ENCODE results near the gene VLDLR.

Gene VLDLR

DNA sequence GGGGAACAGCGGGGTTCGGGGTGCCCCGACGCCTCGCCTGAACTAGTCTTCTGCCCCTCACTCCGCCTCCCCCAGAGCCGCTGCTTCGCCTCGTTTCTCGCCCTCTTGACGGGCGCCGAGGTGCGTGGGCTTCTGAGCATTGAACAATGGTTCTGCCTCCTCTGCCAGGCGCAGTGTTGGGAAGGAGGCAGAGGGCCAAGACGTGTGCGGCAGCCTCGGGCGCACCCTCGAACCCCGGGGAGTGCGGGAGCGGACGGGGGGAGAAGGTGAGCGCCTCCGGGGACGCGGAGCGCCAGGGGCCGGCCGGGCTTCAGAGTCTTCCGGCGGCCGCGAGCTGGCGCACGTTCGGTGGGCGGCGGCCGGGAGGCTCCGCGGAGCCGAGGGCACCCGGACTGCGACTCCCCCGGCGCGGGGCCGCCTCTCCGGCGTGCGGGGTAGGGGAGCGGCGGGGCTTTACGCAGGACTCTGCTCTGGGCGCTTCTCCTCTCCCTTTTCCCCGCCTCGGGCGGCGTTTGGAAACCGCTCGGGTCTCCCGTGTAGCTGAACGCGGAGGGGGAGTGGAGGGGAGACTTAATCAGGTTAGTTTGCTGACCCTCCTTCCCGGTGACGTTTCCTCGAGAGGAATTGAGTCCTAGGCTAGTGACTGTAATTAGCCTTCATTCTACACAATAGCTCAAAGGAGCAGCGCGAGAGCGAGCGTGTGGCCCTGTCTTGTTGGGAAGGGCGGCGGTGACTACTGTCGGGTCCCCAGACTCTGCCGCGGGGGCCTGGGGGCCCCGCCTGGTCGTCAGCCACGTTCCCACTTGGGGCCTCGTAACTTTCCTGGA is 1.1 kb downstream of the VLDLR start:
- DNase-seq (ENCODE audit: low read depth in 2 of 2), result no peak

DNA sequence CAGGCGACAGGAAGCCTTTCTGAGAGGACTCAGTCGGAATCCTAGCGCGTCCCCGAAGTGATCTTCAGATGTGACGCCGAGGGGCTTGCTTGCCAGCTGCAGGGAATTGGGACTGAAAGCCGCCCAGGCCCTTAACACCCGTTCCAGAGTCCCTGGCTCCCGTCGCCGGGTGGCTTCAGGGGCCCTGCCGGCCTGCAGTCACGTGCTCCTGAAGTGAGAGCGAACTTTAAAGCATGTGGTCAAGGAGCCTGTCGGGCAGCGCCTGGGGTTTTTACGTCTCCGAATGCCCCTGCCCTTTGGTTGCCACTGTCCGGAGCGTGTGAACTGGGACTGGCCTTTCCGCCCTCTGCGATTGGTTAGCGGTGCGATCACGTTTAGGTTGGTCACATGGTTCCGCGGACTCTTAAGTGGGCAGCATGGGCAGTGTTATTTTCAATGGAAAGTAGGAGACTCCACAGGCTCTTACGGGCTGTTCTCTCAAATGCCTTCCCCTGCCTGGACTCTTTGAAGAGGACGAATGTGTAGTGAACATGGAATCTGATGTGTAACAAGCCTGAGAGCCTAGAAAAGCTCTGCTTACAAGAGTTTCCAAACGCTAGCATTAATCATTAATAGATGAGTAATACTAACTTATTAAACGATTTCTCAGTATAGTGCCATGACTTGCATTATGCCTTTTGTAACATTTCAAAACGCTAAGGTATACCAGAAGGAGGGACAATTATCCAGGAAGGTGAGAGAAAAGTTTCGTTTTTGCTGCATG is 1.9 kb downstream of the VLDLR start:
- no peak for DNase-seq (ENCODE audit: low read depth in 2 of 2)

GRCh38 chr9:2624051-2624682 is 2.6 kb downstream of the VLDLR start:
- DNase-seq (ENCODE audit: low read depth in 2 of 2), result no peak

GRCh38 chr9:2625427-2625826 is 3.8 kb downstream of the VLDLR start:
- DNase-seq (ENCODE audit: low read depth in 2 of 2), result no peak

- DNase-seq (ENCODE audit: low read depth in 2 of 2), result no peak
Measured at GRCh38 chr9:2628919-2629318, 7.3 kb downstream of the VLDLR start.

GRCh38 chr9:2630158-2630557 is 8.6 kb downstream of the VLDLR start:
- no peak for DNase-seq (ENCODE audit: low read depth in 2 of 2)

GRCh38 chr9:2631263-2631662 is 9.7 kb downstream of the VLDLR start:
- no peak for DNase-seq (ENCODE audit: low read depth in 2 of 2)

GRCh38 chr9:2634153-2634552 is 12.6 kb downstream of the VLDLR start:
- no peak for DNase-seq (ENCODE audit: low read depth in 2 of 2)

- no peak for DNase-seq (ENCODE audit: low read depth in 2 of 2)
Measured at GRCh38 chr9:2634818-2635217, 13.2 kb downstream of the VLDLR start.

- no peak for DNase-seq (ENCODE audit: low read depth in 2 of 2)
Measured at GRCh38 chr9:2635922-2636321, 14.3 kb downstream of the VLDLR start.

- DNase-seq (ENCODE audit: low read depth in 2 of 2), result no peak
Measured at GRCh38 chr9:2637390-2637789, 15.8 kb downstream of the VLDLR start.

DNA sequence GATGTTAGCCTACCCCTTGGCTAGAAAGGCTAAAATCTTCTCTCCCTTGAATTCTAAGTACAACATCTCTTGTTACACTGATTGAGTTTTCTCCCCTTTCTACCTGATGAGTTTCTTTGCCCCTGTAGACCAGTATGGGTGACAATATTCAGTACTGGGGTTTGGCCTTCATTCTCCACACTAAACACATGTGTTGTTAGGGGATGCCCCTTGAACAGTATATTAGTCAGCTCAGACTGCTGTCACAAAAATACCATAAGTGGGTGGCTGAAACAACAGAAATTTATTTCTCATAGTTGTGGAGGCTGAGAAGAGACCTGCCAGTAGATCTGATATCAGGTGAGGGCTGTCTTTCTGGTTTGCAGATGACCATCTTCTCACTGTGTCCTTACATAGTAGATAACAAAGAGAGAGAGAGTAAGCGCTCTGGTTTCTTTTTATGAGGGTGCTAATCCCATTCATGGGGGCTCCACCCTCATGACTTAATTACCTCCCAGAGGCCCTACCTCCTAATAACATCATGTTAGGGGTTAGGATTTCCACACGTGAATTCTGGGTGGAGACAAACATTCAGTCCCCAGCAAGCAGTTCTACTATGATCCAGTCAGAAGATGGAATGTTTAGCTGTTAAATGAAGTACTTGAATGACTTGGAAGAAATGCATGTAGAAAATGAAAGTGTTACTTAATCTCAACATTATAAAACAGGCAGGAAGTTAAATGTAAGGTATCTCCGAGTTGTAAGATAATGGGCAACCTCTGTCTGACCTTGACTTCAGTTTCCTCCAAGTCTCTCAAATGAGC is 17.5 kb downstream of the VLDLR start:
- DNase-seq (ENCODE audit: low read depth in 2 of 2), result no peak

DNA sequence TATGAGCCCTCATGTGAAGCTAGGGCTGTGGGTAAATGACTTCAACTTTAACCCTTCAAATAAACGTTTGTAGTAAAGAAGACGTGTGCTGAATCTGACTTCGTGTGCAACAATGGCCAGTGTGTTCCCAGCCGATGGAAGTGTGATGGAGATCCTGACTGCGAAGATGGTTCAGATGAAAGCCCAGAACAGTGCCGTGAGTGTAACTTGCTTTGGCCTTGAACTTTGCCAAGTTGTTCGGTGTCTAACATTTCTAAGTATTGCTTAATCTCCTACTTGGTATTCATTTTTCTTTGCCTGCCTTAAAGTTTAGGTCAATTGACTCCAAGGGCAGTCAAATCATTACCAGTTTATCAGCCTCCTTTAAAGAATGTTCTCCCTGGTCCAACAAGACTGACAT is 18.2 kb downstream of the VLDLR start:
- no peak for DNase-seq (ENCODE audit: low read depth in 2 of 2)

- no peak for DNase-seq (ENCODE audit: low read depth in 2 of 2)
Measured at GRCh38 chr9:2640570-2640969, 19.0 kb downstream of the VLDLR start.

DNA sequence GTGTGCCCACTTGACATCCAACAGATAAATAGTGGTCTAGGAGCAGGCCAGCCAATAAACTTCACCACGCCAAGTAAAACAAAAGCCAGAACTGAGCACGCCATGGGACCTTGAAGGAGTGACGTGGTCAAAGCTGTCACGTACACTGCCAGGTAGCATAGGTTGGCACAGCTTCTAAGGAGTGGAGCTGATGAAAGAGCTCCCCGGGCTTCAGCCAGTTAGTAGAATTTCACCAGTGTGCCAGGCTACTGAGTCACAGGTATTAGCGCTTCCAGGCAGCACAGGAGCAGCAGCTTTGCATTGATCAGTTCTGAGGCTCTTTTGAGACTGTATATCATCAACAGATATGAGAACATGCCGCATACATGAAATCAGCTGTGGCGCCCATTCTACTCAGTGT is 19.4 kb downstream of the VLDLR start:
- DNase-seq (ENCODE audit: low read depth in 2 of 2), result no peak

- DNase-seq (ENCODE audit: low read depth in 2 of 2), result no peak
Measured at GRCh38 chr9:2642068-2642467, 20.5 kb downstream of the VLDLR start.

GRCh38 chr9:2645569-2645968 is 24.0 kb downstream of the VLDLR start:
- no peak for DNase-seq (ENCODE audit: low read depth in 2 of 2)

- DNase-seq (ENCODE audit: low read depth in 2 of 2), result no peak
Measured at GRCh38 chr9:2655411-2655901, 33.9 kb downstream of the VLDLR start.

DNA sequence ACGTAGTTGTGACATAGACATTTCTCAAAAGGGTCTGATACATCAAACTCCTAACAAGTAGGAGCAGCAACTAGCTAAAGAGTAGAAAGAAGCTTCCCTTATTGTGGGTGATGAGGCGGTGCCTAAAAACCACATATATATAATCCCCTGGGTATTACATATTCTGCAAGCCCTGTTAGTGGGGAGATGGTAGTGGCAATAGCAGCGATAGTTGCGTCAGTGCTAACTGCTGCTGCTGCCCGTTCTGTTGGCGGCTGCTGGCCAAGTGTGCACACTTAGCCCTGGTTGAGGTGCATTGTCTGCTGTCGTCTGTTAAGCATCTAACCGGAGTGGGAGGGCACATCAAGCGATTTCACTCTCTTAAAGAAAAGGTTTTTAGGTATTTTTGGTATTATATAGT is 35.8 kb downstream of the VLDLR start:
- no peak for DNase-seq (ENCODE audit: low read depth in 2 of 2)

GRCh38 chr9:2662496-2662895 is 40.9 kb downstream of the VLDLR start:
- no peak for DNase-seq (ENCODE audit: low read depth in 2 of 2)

- DNase-seq (ENCODE audit: low read depth in 2 of 2), result no peak
Measured at GRCh38 chr9:2663461-2664173, 42.0 kb downstream of the VLDLR start.
